Ishikawa (cell line): ENCODE results near the gene SERINC5.

ENCODE experiments used
- CEBPB ChIP-seq: IDR thresholded peaks from 2 replicates; pipeline ENCODE4 v1.6.1; 2012
- CREB1 ChIP-seq: IDR thresholded peaks from 2 replicates; pipeline ENCODE4 v1.6.1; 2012; ENCODE audit warnings: low read depth
- EGR1 ChIP-seq: IDR thresholded peaks from 2 replicates; pipeline ENCODE4 v1.6.1; 2012
- EP300 ChIP-seq: IDR thresholded peaks from 2 replicates; pipeline ENCODE4 v1.6.1; 2012; ENCODE audit warnings: borderline replicate concordance
- FOXM1 ChIP-seq: IDR thresholded peaks from 2 replicates; pipeline ENCODE4 v1.6.1; 2012; ENCODE audit warnings: low read depth, borderline replicate concordance
- NFIC ChIP-seq: IDR thresholded peaks from 2 replicates; pipeline ENCODE4 v1.6.1; 2012
- RAD21 ChIP-seq: IDR thresholded peaks from 2 replicates; pipeline ENCODE4 v1.6.1; 2012; ENCODE audit warnings: low read depth
- TAF1 ChIP-seq: IDR thresholded peaks from 2 replicates; pipeline ENCODE4 v1.6.1; 2012; ENCODE audit warnings: low read depth, mild to moderate bottlenecking
- TCF12 ChIP-seq: IDR thresholded peaks from 2 replicates; pipeline ENCODE4 v1.6.1; 2012; ENCODE audit warnings: low read depth
- TEAD4 ChIP-seq: IDR thresholded peaks from 2 replicates; pipeline ENCODE4 v1.6.1; 2012
- YY1 ChIP-seq: IDR thresholded peaks from 2 replicates; pipeline ENCODE4 v1.6.1; 2012; ENCODE audit warnings: low read depth
- ZBTB7A ChIP-seq: IDR thresholded peaks from 2 replicates; pipeline ENCODE4 v1.6.1; 2012; ENCODE audit warnings: low read depth
- TF ChIP-seq, protein P1 (sequence below): IDR thresholded peaks from 2 replicates; pipeline ENCODE4 v1.6.1; 2012; ENCODE audit warnings: low read depth, mild to moderate bottlenecking
- TF ChIP-seq, protein P2 (sequence below): IDR thresholded peaks from 2 replicates; pipeline ENCODE4 v1.6.1; 2012
- TF ChIP-seq, protein P3 (sequence below): IDR thresholded peaks from 2 replicates; pipeline ENCODE4 v1.6.1; 2012

Gene SERINC5

DNA sequence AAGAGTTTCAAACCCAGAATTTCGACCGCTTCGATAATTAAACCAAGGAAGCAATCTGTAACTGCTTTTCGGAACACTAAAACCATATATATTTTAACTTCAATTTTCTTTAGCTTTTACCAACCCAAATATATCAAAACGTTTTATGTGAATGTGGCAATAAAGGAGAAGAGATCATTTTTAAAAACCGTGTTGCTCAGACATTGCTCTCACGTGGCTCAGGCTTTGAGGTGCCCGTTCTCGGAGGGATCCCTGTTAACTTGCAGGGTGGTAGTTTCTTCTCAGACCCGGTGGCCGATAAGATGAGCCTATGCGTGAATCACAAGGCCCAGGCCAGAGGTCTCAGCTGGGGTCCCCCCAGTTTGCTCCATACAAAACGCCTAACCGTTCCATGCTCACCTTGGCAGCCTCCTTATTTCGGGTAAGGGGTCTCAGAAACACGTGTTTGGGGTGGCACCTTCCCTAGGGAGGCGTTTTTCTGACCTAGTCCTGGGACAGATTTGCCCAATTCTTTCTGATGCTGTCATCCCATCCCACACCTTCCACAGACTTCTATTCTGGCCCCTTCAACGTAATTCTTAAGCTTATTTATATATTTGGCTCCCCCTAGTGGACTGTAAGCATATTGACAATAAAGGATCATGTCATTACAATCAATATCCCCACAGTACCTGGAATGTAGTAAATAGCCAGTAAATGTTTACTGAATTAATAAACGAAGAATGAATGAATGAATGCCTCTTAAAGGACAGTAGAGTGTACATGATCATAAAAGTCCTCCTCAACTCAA is 172.6 kb downstream of the SERINC5 start:
- TF ChIP-seq TEAD4 (0 out of 2 replicates have a peak, but pooled peaks have one; percentile 0), CREB1 (no peak), RAD21 (peak; percentile 87), TAF1 (no peak), YY1 (no peak), FOXM1 (no peak), EGR1 (no peak), EP300 (no peak), ZBTB7A (no peak), TCF12 (no peak), CEBPB (no peak), NFIC (no peak)
- TF ChIP-seq, protein P1, sequence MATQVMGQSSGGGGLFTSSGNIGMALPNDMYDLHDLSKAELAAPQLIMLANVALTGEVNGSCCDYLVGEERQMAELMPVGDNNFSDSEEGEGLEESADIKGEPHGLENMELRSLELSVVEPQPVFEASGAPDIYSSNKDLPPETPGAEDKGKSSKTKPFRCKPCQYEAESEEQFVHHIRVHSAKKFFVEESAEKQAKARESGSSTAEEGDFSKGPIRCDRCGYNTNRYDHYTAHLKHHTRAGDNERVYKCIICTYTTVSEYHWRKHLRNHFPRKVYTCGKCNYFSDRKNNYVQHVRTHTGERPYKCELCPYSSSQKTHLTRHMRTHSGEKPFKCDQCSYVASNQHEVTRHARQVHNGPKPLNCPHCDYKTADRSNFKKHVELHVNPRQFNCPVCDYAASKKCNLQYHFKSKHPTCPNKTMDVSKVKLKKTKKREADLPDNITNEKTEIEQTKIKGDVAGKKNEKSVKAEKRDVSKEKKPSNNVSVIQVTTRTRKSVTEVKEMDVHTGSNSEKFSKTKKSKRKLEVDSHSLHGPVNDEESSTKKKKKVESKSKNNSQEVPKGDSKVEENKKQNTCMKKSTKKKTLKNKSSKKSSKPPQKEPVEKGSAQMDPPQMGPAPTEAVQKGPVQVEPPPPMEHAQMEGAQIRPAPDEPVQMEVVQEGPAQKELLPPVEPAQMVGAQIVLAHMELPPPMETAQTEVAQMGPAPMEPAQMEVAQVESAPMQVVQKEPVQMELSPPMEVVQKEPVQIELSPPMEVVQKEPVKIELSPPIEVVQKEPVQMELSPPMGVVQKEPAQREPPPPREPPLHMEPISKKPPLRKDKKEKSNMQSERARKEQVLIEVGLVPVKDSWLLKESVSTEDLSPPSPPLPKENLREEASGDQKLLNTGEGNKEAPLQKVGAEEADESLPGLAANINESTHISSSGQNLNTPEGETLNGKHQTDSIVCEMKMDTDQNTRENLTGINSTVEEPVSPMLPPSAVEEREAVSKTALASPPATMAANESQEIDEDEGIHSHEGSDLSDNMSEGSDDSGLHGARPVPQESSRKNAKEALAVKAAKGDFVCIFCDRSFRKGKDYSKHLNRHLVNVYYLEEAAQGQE: no peak
- TF ChIP-seq, protein P2, sequence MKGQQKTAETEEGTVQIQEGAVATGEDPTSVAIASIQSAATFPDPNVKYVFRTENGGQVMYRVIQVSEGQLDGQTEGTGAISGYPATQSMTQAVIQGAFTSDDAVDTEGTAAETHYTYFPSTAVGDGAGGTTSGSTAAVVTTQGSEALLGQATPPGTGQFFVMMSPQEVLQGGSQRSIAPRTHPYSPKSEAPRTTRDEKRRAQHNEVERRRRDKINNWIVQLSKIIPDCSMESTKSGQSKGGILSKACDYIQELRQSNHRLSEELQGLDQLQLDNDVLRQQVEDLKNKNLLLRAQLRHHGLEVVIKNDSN: no peak
- TF ChIP-seq, protein P3, sequence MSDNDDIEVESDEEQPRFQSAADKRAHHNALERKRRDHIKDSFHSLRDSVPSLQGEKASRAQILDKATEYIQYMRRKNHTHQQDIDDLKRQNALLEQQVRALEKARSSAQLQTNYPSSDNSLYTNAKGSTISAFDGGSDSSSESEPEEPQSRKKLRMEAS: no peak

DNA sequence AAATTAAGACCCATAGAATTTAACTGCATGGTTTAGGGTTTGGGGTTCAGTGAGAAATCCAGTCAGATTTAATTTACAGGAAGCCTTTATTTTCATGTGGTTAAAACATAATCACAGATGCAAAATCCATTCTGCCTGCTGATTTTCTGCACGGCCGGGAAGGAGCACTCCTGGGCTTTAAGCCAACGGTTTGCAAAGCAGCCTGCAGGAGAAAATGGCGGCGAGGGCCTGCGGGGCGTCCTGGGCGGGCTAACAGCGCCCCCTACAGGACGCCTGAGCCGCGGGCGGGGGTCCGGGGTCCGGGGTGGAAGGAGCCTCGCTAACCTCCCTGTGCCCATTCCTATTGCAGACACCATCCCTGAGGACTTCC is 173.1 kb downstream of the SERINC5 start:
- peak; percentile 91 for TF ChIP-seq YY1
- TF ChIP-seq TAF1: no peak
- TF ChIP-seq ZBTB7A: peak; percentile 96
- peak; percentile 71 for TF ChIP-seq RAD21
- TF ChIP-seq EGR1: no peak
- TF ChIP-seq TCF12: no peak
- TF ChIP-seq NFIC: peak; percentile 59
- TF ChIP-seq TEAD4: 0 out of 2 replicates have a peak, but pooled peaks have one; percentile 7

DNA sequence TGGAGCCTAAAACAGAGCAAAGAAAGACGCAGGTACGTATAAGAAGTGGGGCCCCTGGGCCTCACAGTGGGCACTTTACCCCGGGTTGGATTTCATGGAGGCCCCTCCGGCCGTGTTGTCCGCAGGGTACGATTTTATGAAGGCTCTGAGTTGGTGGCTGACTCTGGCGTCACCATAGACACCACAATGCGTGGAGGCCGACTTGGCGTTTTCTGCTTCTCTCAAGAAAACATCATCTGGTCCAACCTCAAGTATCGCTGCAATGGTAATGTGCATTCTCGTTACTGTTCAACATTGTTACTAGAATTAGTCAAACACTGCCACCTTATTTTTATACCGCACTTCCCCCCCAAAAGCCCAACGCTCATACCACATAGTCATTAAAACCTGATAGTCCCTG is 173.6 kb downstream of the SERINC5 start:
- TF ChIP-seq TEAD4: no peak
- TF ChIP-seq, protein P3: no peak
- TF ChIP-seq, protein P1: no peak
- no peak for TF ChIP-seq TAF1
- no peak for TF ChIP-seq EGR1
- TF ChIP-seq YY1: no peak
- TF ChIP-seq CREB1: no peak
- no peak for TF ChIP-seq ZBTB7A
- TF ChIP-seq TCF12: no peak
- no peak for TF ChIP-seq FOXM1
- TF ChIP-seq, protein P2: no peak

DNA sequence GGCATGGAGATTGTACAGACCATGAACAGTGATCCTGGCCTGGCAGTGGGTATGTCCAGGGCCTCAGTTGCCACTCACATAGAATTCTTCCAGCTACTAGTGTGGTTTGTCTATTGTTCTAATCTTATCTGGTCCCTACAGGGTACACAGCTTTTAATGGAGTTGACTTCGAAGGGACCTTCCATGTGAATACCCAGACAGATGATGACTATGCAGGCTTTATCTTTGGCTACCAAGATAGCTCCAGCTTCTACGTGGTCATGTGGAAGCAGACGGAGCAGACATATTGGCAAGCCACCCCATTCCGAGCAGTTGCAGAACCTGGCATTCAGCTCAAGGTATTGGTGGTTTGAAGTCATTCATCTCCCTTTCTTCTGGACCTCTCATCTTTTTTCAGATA is 176.9 kb downstream of the SERINC5 start:
- TF ChIP-seq NFIC (no peak), TAF1 (no peak), CEBPB (no peak), TCF12 (no peak), YY1 (no peak), EGR1 (no peak), FOXM1 (no peak), EP300 (no peak), TEAD4 (no peak), RAD21 (no peak), CREB1 (no peak)
- TF ChIP-seq, protein P1: no peak
- TF ChIP-seq, protein P3: no peak
